GM18907 (cell line): Measurements from ENCODE around the gene KCNT2.
"Not testable (repeated sequence)": the region's sequence is repeated elsewhere in the genome, so short reads cannot be mapped to it uniquely, and the experiment has no call there.

Source experiments
- ATAC-seq: cut with Tn5 transposase; IDR thresholded peaks from one replicate; pipeline ENCODE4 v1.9.1; 2021; ENCODE audit warnings: mild to moderate bottlenecking, moderate library complexity; ENCODE audit not compliant: unreplicated experiment

KCNT2 gene

DNA sequence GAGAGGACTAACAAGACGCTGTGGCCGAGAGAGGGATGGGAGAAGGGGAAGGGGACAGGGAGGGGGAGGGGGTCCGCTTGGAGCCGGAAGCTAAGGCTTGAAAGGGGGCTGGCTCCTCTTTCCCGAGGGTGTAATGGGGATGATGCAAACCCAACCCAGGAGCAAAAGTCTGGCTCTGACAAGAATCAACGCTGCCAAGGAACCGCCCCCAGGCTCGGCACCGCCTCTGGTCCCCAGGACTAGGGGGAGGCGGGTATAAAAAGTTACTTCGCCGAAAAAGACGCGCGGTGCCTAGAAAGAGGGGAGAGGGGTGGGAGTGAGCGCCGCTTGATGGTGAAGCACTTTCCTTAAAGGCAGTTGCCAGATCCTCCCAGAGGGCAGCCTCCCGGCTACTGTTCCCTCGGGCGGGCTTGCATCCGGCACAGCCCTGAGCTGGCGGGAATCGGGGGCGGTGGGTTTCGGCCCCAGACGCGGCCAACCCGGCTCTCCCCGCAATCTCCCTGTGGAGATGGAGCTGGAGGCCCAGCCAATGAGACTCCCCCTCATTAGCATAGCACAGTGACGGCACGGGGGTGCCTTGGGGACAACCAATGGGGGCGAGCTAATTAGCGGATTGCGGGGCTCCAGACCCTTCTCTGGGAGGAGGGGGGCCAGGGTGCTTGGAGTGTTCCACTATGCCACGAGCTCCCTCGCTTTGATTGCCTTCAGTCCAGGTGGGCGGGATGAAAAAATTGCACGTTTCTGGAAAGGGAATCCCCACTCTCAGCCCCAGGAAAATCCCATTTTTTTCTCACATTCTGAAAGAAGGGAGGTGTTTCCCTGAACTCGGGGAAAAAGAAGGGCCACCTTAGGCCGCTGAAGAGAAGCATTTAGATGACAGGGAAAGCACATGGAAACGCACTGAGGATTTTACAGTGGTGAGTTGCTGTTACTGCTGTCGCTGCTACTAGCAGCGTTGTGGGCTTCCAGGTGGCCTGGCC is at the start of gene KCNT2:
Gene KCNT2, minus strand, starts transcription at position 51 of the 980 bp plus-strand sequence. CDS start 131 bp downstream, outside the sequence.
- ATAC-seq: peak; percentile 67

- ATAC-seq: no peak
These were observed 47.3 kb upstream of the KCNT2 start for GRCh38 chr1:196655494-196655893.

DNA sequence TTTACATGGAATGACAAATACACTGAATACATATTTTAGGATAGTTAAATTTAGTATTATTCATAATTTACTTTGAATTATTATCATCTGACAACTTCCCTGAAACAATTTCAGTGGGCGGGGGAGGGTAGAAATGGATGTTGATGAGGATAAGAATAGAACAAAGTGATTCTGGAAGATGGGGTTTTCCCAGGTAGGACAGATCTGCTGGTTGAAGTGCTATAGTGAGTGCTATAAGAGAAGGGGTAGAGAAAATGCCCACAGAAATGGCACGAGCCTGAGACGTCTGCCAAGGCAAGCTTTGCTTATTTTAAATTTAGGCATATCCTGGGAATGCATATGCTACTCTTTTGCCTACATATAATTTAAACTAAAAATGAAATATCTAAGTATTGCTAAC is 46.8 kb upstream of the KCNT2 start:
- ATAC-seq: no peak

DNA sequence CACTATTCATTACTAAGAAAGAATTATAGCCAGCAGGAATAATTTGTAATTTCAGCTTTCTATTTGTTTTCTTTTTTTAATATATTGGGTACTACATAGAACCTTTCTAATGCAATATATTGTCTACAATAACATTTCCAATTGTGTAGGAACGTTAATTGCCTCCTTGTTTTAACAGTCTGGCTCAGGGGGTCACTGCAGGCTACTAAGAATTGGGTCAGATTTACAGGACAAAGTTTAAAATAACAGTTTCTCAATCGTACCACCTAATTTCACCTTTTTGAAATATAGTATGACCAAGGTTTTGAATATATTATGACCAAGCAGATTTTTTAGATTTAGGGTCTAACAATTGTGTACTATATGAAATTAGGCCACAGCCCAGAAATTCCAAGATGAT is 46.0 kb upstream of the KCNT2 start:
- no peak for ATAC-seq

DNA sequence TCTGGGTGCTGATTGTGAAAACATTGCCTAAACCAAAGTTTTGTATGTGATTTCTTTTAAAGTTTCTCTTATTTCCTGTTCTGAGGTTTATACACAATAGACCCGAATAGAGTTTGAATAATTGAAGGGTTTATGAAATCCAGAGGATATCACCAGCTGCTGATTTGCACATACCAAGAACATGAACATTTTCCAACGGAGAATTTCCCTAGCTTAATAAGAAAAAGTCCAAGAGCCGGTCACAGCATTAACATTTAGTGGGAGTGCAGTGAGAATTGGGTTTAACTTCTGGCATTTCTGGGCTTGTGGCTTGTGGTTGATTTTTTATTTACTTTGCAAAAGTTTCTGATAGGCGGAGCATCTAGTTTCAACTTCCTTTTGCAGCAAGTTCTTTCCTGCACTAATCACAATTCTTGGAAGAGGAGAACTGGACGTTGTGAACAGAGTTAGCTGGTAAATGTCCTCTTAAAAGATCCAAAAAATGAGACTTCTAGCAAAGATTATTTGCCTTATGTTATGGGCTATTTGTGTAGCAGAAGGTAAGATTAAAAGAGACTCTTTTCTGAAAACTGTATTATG is 43.5 kb upstream of the KCNT2 start, which contains the start of gene CFH:
Gene CFH, plus strand, starts transcription at position 407 of the 579 bp plus-strand sequence. Its CDS starts 75 bp downstream, at position 482.
- no peak for ATAC-seq

DNA sequence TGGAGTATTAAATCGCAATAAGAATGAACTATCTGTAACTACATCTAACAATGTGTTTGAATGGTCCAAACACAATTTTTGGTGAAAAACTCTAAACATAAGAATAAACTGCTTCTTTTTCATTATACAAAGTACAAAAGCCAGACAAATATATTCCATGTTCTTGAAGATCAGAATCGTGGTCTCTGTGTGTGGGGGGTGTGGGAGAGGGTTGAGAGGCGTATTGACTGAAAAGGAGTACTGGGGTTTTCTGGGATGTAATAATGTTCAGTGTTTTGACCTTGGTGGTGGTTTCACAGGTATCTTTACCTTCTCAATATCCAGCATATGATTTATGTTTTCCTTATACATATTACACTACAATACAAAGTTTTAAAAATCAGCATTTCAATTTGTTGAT is 42.8 kb upstream of the KCNT2 start:
- ATAC-seq: no peak

DNA sequence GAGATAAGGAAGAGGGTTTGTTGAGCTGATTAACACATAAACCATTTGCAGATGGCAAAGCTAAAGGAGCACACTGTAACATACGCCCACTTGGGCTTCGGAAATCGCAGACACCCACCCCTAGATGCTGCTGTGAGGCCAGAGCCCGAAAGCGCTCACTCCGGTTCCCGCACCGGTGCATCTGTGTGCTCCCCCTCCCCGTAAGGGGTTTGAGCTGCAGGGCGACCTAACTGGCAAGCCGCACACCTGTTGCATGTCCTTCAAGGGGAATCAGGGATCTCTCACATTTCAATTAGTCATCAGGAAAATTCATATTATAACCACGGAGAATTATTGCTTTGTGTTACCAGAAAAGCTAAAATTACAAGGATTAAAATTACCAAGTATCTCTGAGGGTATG is 42.2 kb upstream of the KCNT2 start:
- no peak for ATAC-seq

- no peak for ATAC-seq
These were observed 41.8 kb upstream of the KCNT2 start for GRCh38 chr1:196649990-196650389.

- no peak for ATAC-seq
These were observed 32.7 kb upstream of the KCNT2 start for GRCh38 chr1:196640976-196641375.

- not testable (repeated sequence) for ATAC-seq
These were observed 31.1 kb upstream of the KCNT2 start for GRCh38 chr1:196639291-196639690.

- ATAC-seq: no peak
These were observed 30.2 kb upstream of the KCNT2 start for GRCh38 chr1:196638466-196638865.

DNA sequence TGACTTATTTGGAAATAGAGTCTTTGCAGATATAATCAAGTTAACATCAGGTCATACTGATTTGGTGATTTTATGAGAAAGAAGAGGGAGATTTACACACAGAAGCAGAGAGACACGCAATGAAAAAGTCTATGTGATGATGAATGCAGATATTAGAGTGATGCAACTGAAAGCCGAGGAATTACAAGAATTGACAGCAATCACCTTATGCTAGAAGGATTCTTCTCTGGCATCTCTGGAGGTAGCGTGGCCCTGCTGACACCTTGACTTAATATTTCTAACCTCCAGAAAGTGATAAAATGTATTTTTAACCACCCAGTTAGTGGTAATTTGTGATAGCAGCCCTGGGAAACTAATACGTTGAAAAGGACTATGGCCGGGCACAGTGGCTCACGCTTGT is 29.4 kb upstream of the KCNT2 start:
- ATAC-seq: no peak

GRCh38 chr1:196628838-196629237 is 20.6 kb upstream of the KCNT2 start:
- no peak for ATAC-seq

DNA sequence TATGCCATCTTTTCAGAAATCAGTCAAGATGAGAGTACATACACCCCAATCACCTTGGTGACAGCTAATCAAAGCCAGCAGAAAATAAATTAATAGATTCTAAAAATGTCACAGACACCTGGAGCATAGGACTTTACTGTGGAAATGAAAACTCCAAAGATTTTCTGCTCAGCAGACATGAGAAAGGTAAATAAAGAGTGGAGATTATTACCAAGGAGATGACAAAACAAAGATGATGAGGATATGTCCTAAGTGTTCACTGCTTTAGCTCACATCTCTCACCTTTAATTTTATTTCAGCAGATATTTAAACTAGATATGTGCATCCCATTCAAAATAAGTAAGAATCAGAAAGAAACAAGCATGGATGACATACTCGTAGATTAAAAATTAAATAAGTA is 14.8 kb upstream of the KCNT2 start:
- ATAC-seq: no peak

GRCh38 chr1:196619721-196620120 is 11.5 kb upstream of the KCNT2 start:
- ATAC-seq: no peak

DNA sequence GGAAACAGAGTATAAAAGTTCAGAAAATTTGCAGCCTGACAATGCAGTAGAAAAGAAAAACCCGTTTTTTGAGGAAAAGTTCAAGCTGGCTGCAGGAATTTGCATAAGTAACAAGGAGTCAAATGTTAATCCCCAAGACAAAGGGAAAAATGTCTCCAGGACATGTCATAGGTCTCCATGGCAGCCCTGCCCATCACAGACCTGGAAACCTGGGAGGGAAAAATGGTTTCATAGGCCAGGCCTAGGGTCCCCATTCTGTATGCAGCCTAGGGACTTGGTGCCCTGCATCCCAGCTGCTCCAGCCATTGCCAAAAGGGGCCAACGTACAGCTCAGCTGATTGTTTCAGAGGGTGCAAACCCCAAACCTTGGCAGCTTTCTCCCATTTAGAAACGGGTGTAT is 3.6 kb upstream of the KCNT2 start:
- ATAC-seq: no peak

GRCh38 chr1:196609370-196609737 is 1.1 kb upstream of the KCNT2 start:
- ATAC-seq: no peak

- ATAC-seq: no peak
These were observed 259 bp downstream of the KCNT2 start for GRCh38 chr1:196607981-196608380.

- no peak for ATAC-seq
These were observed 4.6 kb downstream of the KCNT2 start for GRCh38 chr1:196603651-196604050.

- no peak for ATAC-seq
These were observed 9.1 kb downstream of the KCNT2 start for GRCh38 chr1:196598942-196599748.

GRCh38 chr1:196594700-196595099 is 13.5 kb downstream of the KCNT2 start:
- ATAC-seq: no peak
